SK-N-SH (cell line): ENCODE data around the gene RNF19B.

Experiments used
- GATA2 ChIP-seq: sonication (generic); formaldehyde crosslinking; IDR thresholded peaks from 2 replicates; pipeline ENCODE4 v1.5.0; 2020; ENCODE audit warnings: mild to moderate bottlenecking, missing genetic modification reagents
- PBX3 ChIP-seq: IDR thresholded peaks from 2 replicates; pipeline ENCODE4; 2012
- POLR2AphosphoS5 ChIP-seq: IDR thresholded peaks from 2 replicates; pipeline ENCODE4 v1.6.1; 2012; ENCODE audit warnings: low read depth, low read length
- TF ChIP-seq, protein P1 (sequence below): fragments of 200-600 bp; sonication (generic); IDR thresholded peaks from 2 replicates; pipeline ENCODE4 v1.6.1; 2017; ENCODE audit warnings: antibody characterized with exemption, mild to moderate bottlenecking, moderate library complexity
- TF ChIP-seq, protein P2 (sequence below): fragments of 150-350 bp; IDR thresholded peaks from 2 replicates; pipeline ENCODE4 v1.6.1; 2017; ENCODE audit warnings: antibody characterized with exemption, low read length, low read depth, borderline replicate concordance
- TF ChIP-seq, protein P3 (sequence below): IDR thresholded peaks from 2 replicates; pipeline ENCODE4 v1.4.0; 2012; ENCODE audit warnings: low read depth, borderline replicate concordance

DNA sequence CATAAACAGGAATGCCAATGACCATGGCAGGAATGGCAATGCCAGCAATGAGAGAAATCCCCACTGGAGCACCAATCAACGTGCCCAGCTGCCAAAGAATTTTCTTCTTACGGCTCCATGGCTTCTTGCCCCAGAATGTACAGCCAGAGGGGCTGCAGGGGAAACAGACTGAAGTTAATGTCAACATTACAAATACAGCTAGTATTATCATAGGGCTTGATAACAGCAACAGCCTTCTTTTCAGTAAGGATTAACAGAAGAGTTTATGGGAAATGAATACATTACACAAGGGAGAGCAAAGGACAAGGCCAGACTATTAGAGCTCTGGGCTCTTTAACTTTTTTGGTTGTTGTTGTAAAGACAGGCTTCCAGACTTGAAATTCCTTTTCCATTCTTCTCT lies 18.2 kb downstream of the RNF19B start:
- TF ChIP-seq, protein P1, sequence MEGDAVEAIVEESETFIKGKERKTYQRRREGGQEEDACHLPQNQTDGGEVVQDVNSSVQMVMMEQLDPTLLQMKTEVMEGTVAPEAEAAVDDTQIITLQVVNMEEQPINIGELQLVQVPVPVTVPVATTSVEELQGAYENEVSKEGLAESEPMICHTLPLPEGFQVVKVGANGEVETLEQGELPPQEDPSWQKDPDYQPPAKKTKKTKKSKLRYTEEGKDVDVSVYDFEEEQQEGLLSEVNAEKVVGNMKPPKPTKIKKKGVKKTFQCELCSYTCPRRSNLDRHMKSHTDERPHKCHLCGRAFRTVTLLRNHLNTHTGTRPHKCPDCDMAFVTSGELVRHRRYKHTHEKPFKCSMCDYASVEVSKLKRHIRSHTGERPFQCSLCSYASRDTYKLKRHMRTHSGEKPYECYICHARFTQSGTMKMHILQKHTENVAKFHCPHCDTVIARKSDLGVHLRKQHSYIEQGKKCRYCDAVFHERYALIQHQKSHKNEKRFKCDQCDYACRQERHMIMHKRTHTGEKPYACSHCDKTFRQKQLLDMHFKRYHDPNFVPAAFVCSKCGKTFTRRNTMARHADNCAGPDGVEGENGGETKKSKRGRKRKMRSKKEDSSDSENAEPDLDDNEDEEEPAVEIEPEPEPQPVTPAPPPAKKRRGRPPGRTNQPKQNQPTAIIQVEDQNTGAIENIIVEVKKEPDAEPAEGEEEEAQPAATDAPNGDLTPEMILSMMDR, result no peak
- TF ChIP-seq POLR2AphosphoS5, result no peak
- TF ChIP-seq PBX3, result no peak
- TF ChIP-seq, protein P2, sequence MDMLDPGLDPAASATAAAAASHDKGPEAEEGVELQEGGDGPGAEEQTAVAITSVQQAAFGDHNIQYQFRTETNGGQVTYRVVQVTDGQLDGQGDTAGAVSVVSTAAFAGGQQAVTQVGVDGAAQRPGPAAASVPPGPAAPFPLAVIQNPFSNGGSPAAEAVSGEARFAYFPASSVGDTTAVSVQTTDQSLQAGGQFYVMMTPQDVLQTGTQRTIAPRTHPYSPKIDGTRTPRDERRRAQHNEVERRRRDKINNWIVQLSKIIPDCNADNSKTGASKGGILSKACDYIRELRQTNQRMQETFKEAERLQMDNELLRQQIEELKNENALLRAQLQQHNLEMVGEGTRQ, result no peak
- no peak for TF ChIP-seq GATA2 (CRISPR knock-in tag)
- TF ChIP-seq, protein P3, sequence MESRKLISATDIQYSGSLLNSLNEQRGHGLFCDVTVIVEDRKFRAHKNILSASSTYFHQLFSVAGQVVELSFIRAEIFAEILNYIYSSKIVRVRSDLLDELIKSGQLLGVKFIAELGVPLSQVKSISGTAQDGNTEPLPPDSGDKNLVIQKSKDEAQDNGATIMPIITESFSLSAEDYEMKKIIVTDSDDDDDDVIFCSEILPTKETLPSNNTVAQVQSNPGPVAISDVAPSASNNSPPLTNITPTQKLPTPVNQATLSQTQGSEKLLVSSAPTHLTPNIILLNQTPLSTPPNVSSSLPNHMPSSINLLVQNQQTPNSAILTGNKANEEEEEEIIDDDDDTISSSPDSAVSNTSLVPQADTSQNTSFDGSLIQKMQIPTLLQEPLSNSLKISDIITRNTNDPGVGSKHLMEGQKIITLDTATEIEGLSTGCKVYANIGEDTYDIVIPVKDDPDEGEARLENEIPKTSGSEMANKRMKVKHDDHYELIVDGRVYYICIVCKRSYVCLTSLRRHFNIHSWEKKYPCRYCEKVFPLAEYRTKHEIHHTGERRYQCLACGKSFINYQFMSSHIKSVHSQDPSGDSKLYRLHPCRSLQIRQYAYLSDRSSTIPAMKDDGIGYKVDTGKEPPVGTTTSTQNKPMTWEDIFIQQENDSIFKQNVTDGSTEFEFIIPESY, result no peak
